Upper lobe of right lung (tissue), 1 donor: ENCODE measurements around the gene TENM3. TPM values are rescaled to one million over a fixed set of nuclear protein-coding genes. Genes with fewer than 3 reads are reported as not detected.
A peak's percentile ranks its signal among the peaks of the same experiment; 100 is the strongest.

Experiments
- ATAC-seq: fragments of 200-7000 bp; cut with Tn5 transposase; one replicate; pipeline ENCODE4 v1.9.1; 2020; ENCODE audit warnings: mild to moderate bottlenecking, moderate library complexity
- DNase-seq: peaks from one replicate; pipeline ENCODE4 v3.0.0-alpha.2; 2020
- H3K27ac ChIP-seq: fragments of 200-600 bp; one replicate; pipeline ENCODE4 v1.8.0; 2022
- H3K27me3 ChIP-seq: fragments of 200-600 bp; one replicate; pipeline ENCODE4 v1.8.0; 2022; ENCODE audit warnings: mild to moderate bottlenecking
- H3K36me3 ChIP-seq: fragments of 200-600 bp; one replicate; pipeline ENCODE4 v1.8.0; 2022
- H3K4me1 ChIP-seq: fragments of 200-600 bp; one replicate; pipeline ENCODE4 v1.8.0; 2022
- H3K4me3 ChIP-seq: fragments of 200-600 bp; one replicate; pipeline ENCODE4 v1.8.0; 2022; ENCODE audit warnings: mild to moderate bottlenecking
- H3K9me3 ChIP-seq: fragments of 200-600 bp; one replicate; pipeline ENCODE4 v1.8.0; 2022
- intact Hi-C: fragments of 100-400 bp; cut with DNase I; formaldehyde crosslinking; loops from one replicate; pipeline ENCODE4 v1.11.0; 2022
- total RNA-seq: library from RNA; stranded (reverse); fragmentation: NEBNext Ultra II Directional; extraction: Animal tissue kit (Norgen Biotek cat#: 25700); gene quantifications from one replicate; pipeline ENCODE4 v1.2.1, GENCODE V29; 2021
- TF ChIP-seq, protein P1 (sequence below): fragments of 200-600 bp; IDR thresholded peaks from one replicate; pipeline ENCODE4 v1.8.0; 2022; ENCODE audit warnings: antibody characterized with exemption
- donor health status: DM: no; HTN: yes; CAD: no; lungs with severe emphysema.

TENM3 gene
- total RNA-seq, 1 donor from 2014 or later: 5.6 TPM

DNA sequence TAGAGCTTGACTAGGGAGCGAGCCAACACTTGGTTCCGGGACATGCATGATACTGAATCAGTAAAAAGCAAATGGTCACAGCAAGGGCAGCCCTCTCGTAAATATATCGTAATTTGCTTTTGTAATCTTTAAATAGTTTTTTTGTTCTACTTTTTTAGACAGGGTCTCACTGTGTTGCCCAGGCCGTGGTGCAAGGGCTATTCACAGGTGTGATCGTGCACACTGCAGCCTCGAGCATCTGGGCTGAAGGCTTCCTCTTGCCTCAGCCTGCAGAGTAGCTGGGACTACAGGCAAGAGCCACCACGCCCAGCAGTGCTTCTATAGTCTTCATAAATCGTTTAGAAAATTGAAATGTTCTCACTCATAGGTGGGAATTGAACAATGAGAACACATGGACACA lies 309.7 kb downstream of the TENM3 start:
- Histone ChIP-seq H3K4me3 (no peak overlapping the region), H3K9me3 (no peaks in the 10 kb centered on the region), H3K4me1 (no peaks in the 10 kb centered on the region), H3K27me3 (no peaks in the 10 kb centered on the region), H3K27ac (no peak overlapping the region), H3K36me3 (no peaks in the 10 kb centered on the region)
- TF ChIP-seq, protein P1, sequence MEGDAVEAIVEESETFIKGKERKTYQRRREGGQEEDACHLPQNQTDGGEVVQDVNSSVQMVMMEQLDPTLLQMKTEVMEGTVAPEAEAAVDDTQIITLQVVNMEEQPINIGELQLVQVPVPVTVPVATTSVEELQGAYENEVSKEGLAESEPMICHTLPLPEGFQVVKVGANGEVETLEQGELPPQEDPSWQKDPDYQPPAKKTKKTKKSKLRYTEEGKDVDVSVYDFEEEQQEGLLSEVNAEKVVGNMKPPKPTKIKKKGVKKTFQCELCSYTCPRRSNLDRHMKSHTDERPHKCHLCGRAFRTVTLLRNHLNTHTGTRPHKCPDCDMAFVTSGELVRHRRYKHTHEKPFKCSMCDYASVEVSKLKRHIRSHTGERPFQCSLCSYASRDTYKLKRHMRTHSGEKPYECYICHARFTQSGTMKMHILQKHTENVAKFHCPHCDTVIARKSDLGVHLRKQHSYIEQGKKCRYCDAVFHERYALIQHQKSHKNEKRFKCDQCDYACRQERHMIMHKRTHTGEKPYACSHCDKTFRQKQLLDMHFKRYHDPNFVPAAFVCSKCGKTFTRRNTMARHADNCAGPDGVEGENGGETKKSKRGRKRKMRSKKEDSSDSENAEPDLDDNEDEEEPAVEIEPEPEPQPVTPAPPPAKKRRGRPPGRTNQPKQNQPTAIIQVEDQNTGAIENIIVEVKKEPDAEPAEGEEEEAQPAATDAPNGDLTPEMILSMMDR: no peak
- intact Hi-C loops: no loop called here
- ATAC-seq (no peak), DNase-seq (no peak)

DNA sequence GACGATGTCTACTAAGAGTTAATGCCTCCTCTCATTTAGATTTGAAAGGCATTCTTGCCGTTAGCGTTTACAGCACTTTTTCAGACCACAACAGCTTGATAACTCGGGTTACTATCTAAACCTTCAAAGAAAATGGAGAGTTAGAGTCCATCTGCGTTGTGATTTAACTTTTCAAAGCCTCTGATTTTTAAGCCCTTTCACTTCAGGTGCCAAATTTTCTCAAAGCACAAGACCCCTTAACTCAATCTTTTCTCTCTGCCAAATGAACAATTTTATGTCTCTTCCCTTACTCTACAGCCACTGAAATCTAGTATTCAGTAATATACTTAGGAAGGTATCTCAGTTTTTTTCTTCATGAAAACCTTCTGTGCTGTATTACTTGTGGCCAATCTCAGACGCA lies 310.5 kb downstream of the TENM3 start:
- H3K4me3 ChIP-seq: no peak overlapping the region
- no peaks in the 10 kb centered on the region for H3K36me3 ChIP-seq

DNA sequence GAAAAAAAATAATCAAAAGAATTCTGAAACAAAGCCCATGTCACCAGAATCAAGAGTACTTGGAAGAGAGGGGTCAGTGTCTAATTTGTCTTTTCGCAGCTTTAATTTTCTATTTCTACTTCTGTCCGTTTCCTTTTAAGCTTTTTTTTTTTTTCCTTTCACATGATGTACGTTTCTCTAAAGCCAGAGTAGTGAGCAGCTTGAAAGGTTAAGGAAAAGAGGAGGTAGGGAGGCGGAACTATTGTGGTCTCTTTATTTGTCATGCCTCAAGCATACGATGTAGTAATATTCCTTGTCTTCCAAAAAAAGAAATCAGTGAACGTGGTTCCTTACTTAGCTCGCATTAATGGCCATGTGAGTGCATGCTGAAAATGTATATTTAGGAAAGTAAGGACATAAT lies 311.5 kb downstream of the TENM3 start:
- no peak for ATAC-seq
- no peak overlapping the region for H3K4me3 ChIP-seq

More for the DNA sequence above, 310.5 kb downstream of the TENM3 start:
- no peak for DNase-seq
- no peak overlapping the region for H3K27ac ChIP-seq
- no peak for ATAC-seq
- no peaks in the 10 kb centered on the region for H3K9me3 ChIP-seq
- intact Hi-C loops: no loop called here
- TF ChIP-seq, protein P1: no peak
- no peaks in the 10 kb centered on the region for H3K4me1 ChIP-seq
- H3K27me3 ChIP-seq: no peaks in the 10 kb centered on the region

DNA sequence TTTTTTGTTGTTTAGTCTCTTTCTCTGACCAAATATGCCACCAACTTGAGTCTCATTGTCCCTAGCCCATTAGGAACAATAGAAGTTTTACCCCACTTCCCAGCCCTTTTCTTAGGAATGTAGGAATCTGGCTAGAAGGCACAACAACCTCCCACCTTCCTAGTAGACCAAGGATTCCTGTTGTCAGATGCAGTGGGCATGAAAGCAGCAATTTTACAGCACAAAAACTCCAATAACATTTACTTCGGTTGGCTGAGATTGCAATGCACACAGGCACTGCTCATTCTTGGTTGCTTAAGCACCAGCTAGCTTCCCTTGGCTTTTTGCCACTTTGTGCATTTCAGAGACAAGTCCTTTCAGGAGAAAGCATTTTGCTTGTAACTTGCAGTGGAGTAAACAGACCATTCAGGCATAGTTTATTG lies 312.8 kb downstream of the TENM3 start:
- Histone ChIP-seq H3K4me1 (no peaks in the 10 kb centered on the region), H3K9me3 (no peaks in the 10 kb centered on the region), H3K36me3 (no peaks in the 10 kb centered on the region), H3K27me3 (no peaks in the 10 kb centered on the region), H3K27ac (no peak overlapping the region), H3K4me3 (no peak overlapping the region)
- intact Hi-C loops: no loop called here
- DNase-seq: no peak
- TF ChIP-seq, protein P1: no peak
- peak; percentile 38 for ATAC-seq

More for the DNA sequence above, 311.5 kb downstream of the TENM3 start:
- no peaks in the 10 kb centered on the region for H3K9me3 ChIP-seq
- no peaks in the 10 kb centered on the region for H3K36me3 ChIP-seq
- TF ChIP-seq, protein P1: no peak
- H3K27ac ChIP-seq: no peak overlapping the region
- no peak for DNase-seq
- H3K27me3 ChIP-seq: no peaks in the 10 kb centered on the region
- intact Hi-C loops: no loop called here
- H3K4me1 ChIP-seq: no peaks in the 10 kb centered on the region

DNA sequence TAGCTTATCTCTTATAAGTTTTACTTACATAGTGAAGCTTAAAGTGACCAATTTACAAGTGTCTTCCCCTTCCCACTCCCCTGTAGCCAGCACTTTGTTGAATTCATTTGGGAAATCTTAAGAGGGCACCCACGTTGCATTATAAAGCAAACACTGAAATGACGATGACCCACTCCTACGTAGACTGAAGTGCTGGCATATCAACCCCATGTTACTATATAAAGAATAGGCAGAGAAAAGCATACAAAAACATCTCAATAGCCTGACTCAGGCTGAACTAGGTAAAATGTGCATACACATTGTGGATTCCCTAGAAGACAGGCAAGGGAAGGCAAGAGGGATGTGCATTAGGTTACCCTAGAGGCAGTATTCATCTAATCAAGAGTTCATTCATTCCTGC lies 313.4 kb downstream of the TENM3 start:
- intact Hi-C loops: no loop called here
- ATAC-seq (peak; percentile 47), DNase-seq (no peak)

More for the DNA sequence above, 313.4 kb downstream of the TENM3 start:
- no peak overlapping the region for H3K27ac ChIP-seq
- TF ChIP-seq, protein P1: no peak
- H3K36me3 ChIP-seq: no peaks in the 10 kb centered on the region
- H3K4me1 ChIP-seq: no peaks in the 10 kb centered on the region
- H3K9me3 ChIP-seq: no peaks in the 10 kb centered on the region
- H3K27me3 ChIP-seq: no peaks in the 10 kb centered on the region
- H3K4me3 ChIP-seq: no peak overlapping the region
